ENCODE data around the gene NEURL4.
"Not testable (repeated sequence)": the region's sequence is repeated elsewhere in the genome, so short reads cannot be mapped to it uniquely, and the experiment has no call there.

Gene NEURL4

GRCh38 chr17:7347630-7348477, 18.7 kb upstream of the NEURL4 start:
- DNase-seq, result no peak

- DNase-seq, result no peak
Measured at GRCh38 chr17:7346761-7347614, 17.9 kb upstream of the NEURL4 start.

DNA sequence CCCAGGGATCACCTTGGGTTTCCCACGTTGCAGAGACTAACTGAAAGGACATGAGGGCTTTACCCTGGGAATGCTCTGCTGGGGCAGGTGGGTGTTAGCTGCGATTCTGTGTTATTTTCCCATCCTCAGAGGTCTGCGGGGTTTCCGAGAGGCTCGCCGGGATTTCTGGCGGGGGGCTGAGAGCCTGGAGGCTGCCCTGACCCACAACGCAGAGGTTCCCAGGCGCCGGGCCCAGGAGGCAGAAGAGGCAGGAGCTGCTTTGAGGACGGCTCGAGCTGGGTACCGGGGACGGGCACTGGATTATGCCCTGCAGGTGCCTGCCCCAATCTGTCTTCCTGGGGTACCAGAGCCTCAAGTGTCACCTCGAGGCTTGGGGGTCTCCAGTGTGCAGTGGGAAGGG, 14.1 kb upstream of the NEURL4 start:
- DNase-seq, result no peak

DNA sequence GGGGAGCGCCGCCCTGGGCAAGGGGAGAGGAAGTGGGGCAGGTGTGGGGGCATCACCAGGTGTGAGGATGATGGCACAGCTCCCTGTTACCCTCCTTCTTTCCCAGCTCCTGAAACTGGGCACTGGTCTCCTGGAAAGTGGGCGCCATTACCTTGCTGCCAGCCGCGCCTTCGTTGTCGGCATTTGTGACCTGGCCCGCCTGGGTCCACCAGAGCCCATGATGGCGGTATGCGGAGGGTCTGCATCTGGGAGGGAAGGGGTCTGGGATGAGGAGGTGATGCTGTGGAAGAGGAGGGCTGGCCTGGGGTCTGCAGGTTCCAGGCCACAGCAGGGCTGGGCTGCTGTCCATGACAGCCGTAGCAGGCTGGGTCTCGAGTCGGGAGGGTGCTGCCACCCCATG, 12.7 kb upstream of the NEURL4 start:
- DNase-seq, result no peak

DNA sequence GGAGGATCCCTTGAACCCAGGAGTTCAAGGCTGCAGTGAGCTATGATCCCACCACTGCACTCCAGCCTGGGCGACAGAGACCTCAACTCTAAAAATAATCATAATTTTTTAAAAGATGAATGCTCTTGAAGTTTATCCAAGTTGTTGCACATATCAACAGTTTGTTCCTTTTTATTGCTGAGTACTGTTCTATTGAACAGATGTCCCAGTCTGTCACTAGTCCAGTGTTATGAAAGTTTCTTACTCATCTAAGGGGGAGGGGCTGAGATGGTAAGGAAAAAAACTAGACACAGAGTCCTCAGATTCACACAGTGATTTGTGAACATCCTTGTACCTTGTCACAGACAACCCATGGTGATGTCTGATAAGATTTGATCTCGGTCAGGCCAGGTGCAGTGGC, 11.0 kb upstream of the NEURL4 start:
- no peak for DNase-seq

DNA sequence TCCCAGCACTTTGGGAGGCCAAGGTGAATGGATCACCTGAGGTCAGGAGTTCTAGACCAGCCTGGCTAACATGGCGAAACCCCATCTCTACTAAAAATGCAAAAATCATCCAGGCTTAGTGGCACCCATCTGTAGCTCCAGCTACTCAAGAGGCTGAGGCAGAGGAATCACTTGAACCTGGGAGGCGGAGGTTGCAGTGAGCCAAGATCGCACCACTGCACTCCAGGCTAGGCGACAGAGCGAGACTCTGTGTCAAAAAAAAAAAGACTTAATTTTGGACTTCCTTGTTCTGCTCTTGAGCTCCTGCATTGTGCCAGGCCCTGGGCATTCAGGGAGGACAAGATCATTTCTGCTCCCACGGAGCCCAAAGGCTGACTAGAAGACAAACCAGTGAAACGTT, 8.5 kb upstream of the NEURL4 start:
- not testable (repeated sequence) for DNase-seq

DNA sequence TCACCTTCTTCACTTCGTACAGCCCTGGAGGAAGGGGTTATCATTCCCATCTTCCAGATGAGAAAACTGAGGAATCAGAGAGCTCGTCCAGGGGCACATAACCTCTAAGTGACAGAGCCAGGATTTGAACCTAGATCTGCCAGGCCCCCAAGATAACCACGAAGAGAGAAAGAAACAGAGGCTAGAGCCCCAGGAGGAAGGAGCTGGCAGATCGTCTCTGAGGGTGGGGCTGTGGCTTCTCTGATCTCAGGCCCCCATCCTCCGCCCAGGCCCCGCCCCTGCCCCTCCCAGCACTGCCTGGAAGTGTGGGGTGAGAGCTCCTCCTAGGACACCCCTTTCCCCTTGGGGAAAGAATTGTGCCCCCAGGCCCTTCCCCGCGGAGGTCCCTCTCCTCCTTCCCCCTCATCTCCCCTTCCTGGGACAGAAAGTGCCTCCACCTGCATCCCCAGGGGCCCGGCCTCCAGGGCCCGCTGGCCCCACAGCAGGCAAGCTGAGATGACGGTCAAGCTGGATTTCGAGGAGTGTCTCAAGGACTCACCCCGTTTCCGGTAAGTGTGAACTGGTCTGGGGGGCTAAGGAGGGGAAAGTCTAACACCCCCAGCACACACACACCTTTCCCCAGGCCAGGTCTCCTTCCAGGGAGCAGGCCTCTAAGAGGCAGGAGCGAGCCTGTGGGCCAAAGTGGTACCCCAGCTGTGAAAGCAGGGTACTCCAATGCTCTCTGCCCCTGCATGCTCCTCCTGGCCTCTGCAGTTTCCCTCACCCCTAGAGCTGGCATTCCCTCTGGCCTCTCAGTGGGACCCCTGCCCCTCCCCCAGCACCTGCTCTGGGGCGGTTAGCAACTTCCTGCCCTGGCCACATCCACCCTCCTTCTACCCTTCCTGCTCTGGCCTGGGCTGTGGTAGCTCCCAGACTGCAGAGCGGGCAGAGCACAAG, 7.4 kb upstream of the NEURL4 start, which contains the start of gene ACAP1:
Gene ACAP1, plus strand, starts transcription at position 290 of the 936 bp plus-strand sequence. Its CDS starts 206 bp downstream, at position 496.
- no peak for DNase-seq

DNA sequence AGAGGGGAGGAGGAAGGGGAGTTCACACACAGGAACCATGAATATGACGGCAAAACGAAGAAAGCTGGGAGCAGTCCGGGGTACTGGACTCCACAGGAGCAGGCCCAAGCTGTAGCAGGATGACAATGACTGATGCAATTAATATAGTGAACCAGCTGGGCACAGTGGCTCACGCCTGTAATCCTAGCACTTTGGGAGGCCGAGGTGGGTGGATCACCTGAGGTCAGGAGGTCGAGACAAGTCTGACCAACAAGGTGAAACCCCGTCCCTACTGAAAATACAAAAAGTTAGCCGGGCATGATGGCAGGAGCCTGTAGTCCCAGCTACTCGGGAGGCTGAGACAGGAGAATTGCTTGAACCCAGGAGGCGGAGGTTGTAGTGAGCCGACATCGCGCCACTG, 6.6 kb upstream of the NEURL4 start:
- DNase-seq, result not testable (repeated sequence)

GRCh38 chr17:7334938-7335538, 5.9 kb upstream of the NEURL4 start:
- no peak for DNase-seq

GRCh38 chr17:7332600-7333069, 3.5 kb upstream of the NEURL4 start:
- not testable (repeated sequence) for DNase-seq

DNA sequence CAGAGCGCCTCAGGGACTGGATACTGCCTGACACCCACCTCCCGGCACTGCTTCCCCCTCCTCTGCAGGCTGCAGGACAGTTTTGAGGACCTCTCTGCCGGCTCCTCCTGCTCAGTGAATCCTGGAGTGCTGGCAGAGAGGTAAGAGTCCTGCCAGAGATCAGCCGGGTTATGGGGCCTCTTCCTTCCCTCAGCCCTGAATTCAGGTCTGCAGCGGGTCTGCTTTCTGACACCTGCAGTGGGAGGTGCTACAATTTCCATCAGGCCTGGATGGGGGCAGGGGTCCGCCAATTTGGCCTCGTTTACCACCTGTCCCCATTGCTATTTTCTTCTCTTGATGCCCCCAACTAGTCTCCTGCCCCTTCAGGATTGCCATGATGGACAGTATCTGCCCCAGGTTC, 3.0 kb upstream of the NEURL4 start:
- DNase-seq, result no peak

- DNase-seq, result no peak
Measured at GRCh38 chr17:7330638-7331015, 1.5 kb upstream of the NEURL4 start.

DNA sequence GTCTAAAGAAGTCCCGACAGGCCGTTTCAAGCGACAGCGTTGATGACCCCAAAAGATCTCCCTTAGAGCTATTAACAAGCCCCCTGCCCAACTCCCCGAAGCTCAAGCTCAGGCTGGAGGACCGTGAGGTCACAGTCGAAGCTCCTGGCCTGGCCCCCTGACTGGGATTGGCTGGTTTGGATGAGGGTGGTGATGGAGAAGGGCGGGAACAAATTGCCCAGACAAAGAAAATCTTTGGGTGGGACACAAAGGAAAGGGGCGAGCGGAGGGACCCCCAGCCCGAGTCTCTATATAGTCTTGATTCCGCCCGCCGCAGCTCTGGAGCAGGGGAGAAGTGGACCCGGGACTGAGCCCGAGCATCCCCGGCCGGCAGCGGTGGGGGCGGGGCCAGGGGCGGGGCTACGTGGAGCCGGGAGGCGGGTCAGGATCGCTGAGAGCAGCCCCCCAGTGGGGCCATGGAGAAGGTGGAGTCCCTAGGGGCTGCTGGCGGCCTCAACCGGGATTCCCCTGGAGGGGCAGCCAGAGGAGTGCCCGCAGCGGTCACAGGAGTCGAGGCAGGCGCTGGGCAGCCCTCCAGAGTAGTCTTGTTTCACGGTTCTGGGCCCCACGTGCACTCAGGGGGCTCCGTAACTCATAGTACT, 982 bp upstream of the NEURL4 start:
- DNase-seq, result peak; percentile 81

DNA sequence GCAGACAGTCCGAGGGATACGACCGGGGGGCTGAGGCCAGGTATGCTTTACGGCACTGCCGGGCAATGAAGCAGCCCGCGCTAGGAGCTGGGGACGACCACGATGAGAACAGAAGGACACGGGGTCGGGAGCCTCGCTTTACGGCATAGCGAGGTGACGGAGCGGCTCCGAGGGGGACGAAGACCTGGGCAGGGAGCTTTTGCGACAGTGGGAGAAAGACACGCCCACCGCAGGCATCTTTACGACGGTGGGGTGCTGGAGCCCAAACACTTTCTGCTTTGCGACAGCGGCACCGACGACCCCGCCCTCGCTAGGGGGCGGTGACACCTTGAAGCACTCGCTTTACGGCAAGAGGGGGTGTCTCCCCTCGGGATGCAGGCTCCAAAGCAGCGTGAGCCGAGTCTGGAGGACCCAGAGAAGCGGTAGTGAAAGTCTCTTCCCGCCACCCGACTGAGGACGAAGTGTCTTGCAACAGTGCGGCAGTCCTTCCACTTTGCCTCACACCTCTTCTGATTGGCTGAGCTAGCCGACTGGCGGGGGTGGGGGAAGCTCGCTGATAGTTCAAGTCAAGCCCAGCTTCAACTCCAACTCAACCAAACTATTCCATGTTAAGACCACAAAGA, 350 bp upstream of the NEURL4 start:
- peak; percentile 100 for DNase-seq

DNA sequence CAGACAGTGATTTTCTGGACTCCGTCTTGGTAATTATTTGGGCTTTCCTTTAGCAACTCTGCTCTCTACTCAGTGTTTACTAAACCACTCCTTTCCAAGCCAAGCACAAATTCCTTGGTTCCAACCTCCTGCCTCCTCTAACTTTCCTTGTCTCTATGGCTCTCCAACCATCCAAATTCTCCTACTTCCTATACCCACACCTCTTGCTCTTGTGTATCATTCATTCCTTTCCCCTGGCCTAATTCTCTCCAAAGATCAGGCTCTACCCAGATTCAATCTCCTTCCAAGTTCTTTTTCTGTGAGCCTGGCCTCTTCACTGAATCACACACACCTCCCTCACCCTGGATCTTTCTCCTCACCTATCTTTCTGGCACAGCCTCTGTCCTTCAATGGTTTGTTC, 1.1 kb downstream of the NEURL4 start:
- no peak for DNase-seq

DNA sequence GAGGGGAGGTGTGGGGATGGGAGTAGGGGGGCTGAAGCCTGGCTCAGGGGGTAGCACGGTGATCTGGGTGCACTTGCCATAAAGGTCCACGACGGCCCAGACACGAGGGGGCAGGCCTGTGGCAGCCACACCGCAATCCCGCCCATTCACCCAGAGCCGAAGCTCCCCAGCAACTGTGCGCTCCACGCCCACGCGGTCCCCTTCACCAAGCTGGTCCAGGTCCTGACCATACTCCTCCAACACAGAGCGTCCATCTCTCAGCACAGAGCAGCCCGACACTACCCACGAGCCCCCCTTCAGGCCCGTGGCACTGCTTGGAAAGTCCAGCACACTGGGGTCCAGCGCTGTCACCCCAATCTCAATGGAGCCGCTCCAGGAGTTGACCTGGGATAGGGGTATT, 1.6 kb downstream of the NEURL4 start:
- no peak for DNase-seq

GRCh38 chr17:7327056-7327455, 2.1 kb downstream of the NEURL4 start:
- DNase-seq, result no peak

GRCh38 chr17:7326186-7326585, 2.9 kb downstream of the NEURL4 start:
- no peak for DNase-seq

DNA sequence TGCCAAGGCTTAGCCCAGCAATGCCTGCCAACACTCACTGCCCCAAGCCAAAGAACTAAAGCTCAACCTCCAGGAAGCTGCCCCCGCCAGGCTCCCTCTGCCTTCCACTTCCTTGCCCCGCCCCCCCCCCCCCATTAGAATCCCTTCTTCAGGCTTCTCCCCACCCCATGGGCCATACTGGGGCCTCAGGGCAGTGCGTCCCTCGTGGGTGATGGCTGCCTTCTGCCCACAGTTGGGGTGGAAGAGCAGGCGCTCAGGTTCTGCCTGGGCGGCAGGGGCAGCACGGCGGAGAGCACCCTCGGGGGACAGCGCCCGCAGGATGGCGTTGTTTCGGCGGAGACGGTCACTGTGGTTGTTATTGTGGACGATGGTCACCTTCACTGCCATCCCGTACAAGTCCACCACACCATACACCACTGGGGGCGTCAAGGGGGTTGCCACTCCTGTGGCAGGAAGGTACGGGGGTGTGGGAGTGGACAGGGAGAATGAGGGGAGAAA, 4.1 kb downstream of the NEURL4 start:
- DNase-seq, result no peak

- no peak for DNase-seq
Measured at GRCh38 chr17:7324438-7324779, 4.7 kb downstream of the NEURL4 start.
